HepG2 (cell line): Measurements from ENCODE around the gene UNC5C. TPM values are rescaled to one million over a fixed set of nuclear protein-coding genes. Genes with fewer than 3 reads are reported as not detected.

ENCODE experiments used
- ATAC-seq: fragments of 200-7000 bp; cut with Tn5 transposase; 3 replicates; pipeline ENCODE4 v1.9.1; 2020; ENCODE audit warnings: mild to moderate bottlenecking, moderate library complexity
- BruUV-seq: library from RNA; stranded (reverse); fragments of 400-500 nt; replicated peaks from 2 replicates; lab custom pipeline; 2021; lab: Mats Ljungman, UMichigan
- CTCF ChIA-PET: fragments of 300-600 bp; formaldehyde crosslinking; extraction: SDS; loops from one replicate; lab custom pipeline; 2021; ENCODE audit warnings: low total read pairs, inconsistent platforms, low intra/inter-chr PET ratio; lab: Yijun Ruan, JAX
- POLR2A ChIA-PET: fragments of 350-600 bp; sonication (Branson Sonifier 250); formaldehyde crosslinking; loops from one replicate; lab custom pipeline; 2020; ENCODE audit warnings: antibody characterized with exemption, inconsistent platforms; lab: Yijun Ruan, JAX
- DNase-seq: peaks from one replicate; pipeline ENCODE4 v3.0.0-alpha.2; 2015; ENCODE audit warnings: low spot score
- FAIRE-seq: peaks from 3 replicates; lab custom pipeline; 2011; peaks lifted over from hg19 to GRCh38; lab: Jason Lieb, UNC
- H2AFZ ChIP-seq: one replicate; pipeline ENCODE4 v1.6.1; 2011; ENCODE audit warnings: low read length, inconsistent platforms
- H3K27ac ChIP-seq: fragments of 300-600 bp; 3 replicates; pipeline ENCODE4 v1.8.0; 2011; ENCODE audit warnings: mixed run types, mild to moderate bottlenecking, mixed read lengths, low read length, inconsistent platforms; ENCODE audit not compliant: insufficient read depth; ENCODE audit errors: extremely low read length
- H3K27me3 ChIP-seq, 2 experiments: fragments of 200-600 bp in 1 of 2; 2 replicates in 1 of 2; 3 replicates in 1 of 2; pipeline versions ENCODE4 v1.6.0 to v1.8.0; 2011; ENCODE audit warnings: low read length in 2 of 2, mild to moderate bottlenecking in 2 of 2, moderate library complexity in 2 of 2, inconsistent platforms in 1 of 2; ENCODE audit not compliant: insufficient read depth in 2 of 2, control insufficient read depth in 1 of 2
- H3K36me3 ChIP-seq, 2 experiments: fragments of 200-600 bp in 1 of 2; replicated peaks in 1 of 2; 2 replicates in 1 of 2; 3 replicates in 1 of 2; pipeline versions ENCODE4 v1.5.1 to v1.8.0; 2011; ENCODE audit warnings: low read length in 2 of 2, inconsistent platforms in 1 of 2; ENCODE audit not compliant: insufficient read depth in 2 of 2, control insufficient read depth in 1 of 2
- H3K4me1 ChIP-seq: 2 replicates; pipeline ENCODE4 v1.5.1; 2012; ENCODE audit warnings: low read length, inconsistent platforms; ENCODE audit not compliant: insufficient read depth
- H3K4me2 ChIP-seq: 2 replicates; pipeline ENCODE4 v1.6.0; 2011; ENCODE audit warnings: low read depth, low read length, inconsistent platforms
- H3K4me3 ChIP-seq, 3 experiments: fragments of 200-600 bp in 1 of 3; sonication (generic), shearing (Covaris generic) in 1 of 3; replicated peaks in 1 of 3; 2 replicates each; pipeline ENCODE4 v1.5.1; 2011 to 2016; ENCODE audit warnings: low read length in 3 of 3, inconsistent platforms in 2 of 3, low read depth in 2 of 3, mild to moderate bottlenecking in 2 of 3, control low read depth in 1 of 3, mixed read lengths in 1 of 3; ENCODE audit not compliant: insufficient read depth in 1 of 3
- H3K79me2 ChIP-seq: one replicate; pipeline ENCODE4 v1.6.1; 2011; ENCODE audit warnings: low read length, inconsistent platforms; ENCODE audit not compliant: insufficient read depth
- H3K9ac ChIP-seq: 2 replicates; pipeline ENCODE4 v1.6.0; 2011; ENCODE audit warnings: mild to moderate bottlenecking, low read depth, low read length, inconsistent platforms; ENCODE audit not compliant: insufficient read depth
- H3K9me3 ChIP-seq: 2 replicates; pipeline ENCODE4 v1.5.1; 2012; ENCODE audit warnings: mild to moderate bottlenecking, low read length
- H4K20me1 ChIP-seq: 2 replicates; pipeline ENCODE4 v1.6.0; 2011; ENCODE audit warnings: inconsistent platforms, mild to moderate bottlenecking, low read length, moderate library complexity; ENCODE audit not compliant: insufficient read depth
- CEBPG ChIP-seq: IDR thresholded peaks from 2 replicates; pipeline ENCODE4 v1.6.1; 2016
- CENPX ChIP-seq: sonication (generic); formaldehyde crosslinking; IDR thresholded peaks from 2 replicates; pipeline ENCODE4 v1.9.0; 2021; ENCODE audit warnings: mild to moderate bottlenecking, missing genetic modification reagents, moderate library complexity
- ESRRA ChIP-seq: sonication (generic); formaldehyde crosslinking; IDR thresholded peaks from 2 replicates; pipeline ENCODE4 v1.5.1; 2020; ENCODE audit warnings: mild to moderate bottlenecking, low read depth, missing genetic modification reagents
- FOXP1 ChIP-seq, 2 experiments: fragments of 450-650 bp in 1 of 2; IDR thresholded peaks; 2 replicates each; pipeline ENCODE4 v1.6.1; 2017 to 2018; ENCODE audit warnings: antibody characterized with exemption in 1 of 2
- MYC ChIP-seq: sonication (generic); formaldehyde crosslinking; IDR thresholded peaks from 2 replicates; pipeline ENCODE4 v1.9.0; 2021; ENCODE audit warnings: missing genetic modification reagents, borderline replicate concordance
- RCOR2 ChIP-seq: IDR thresholded peaks from 2 replicates; pipeline ENCODE4 v1.6.1; 2016; ENCODE audit warnings: missing biosample characterization, missing genetic modification reagents
- TMF1 ChIP-seq: sonication (generic); formaldehyde crosslinking; IDR thresholded peaks from 2 replicates; pipeline ENCODE4 v1.8.1; 2022; ENCODE audit warnings: low read depth, missing genetic modification reagents
- WIZ ChIP-seq: sonication (generic); formaldehyde crosslinking; IDR thresholded peaks from 2 replicates; pipeline ENCODE4 v1.5.1; 2020; ENCODE audit warnings: mild to moderate bottlenecking, missing genetic modification reagents
- ZFP62 ChIP-seq: sonication (generic); formaldehyde crosslinking; IDR thresholded peaks from 2 replicates; pipeline ENCODE4 v1.4.0; 2020; ENCODE audit warnings: missing genetic modification reagents
- ZNF234 ChIP-seq: sonication (generic); formaldehyde crosslinking; conservative IDR thresholded peaks from 2 replicates; pipeline ENCODE4 v1.5.1; 2020; ENCODE audit warnings: mild to moderate bottlenecking, missing genetic modification reagents
- ZNF235 ChIP-seq: sonication (generic); formaldehyde crosslinking; IDR thresholded peaks from 2 replicates; pipeline ENCODE4 v1.8.1; 2023; ENCODE audit warnings: mild to moderate bottlenecking, missing genetic modification reagents, borderline replicate concordance
- ZSCAN21 ChIP-seq: sonication (generic); formaldehyde crosslinking; IDR thresholded peaks from 2 replicates; pipeline ENCODE4 v1.8.0; 2022; ENCODE audit warnings: mild to moderate bottlenecking, missing genetic modification reagents, moderate library complexity, borderline replicate concordance
- WGBS: methylation state at CpG from one replicate; pipeline ENCODE4 v1.1.6; 2017; ENCODE audit warnings: low lambda C conversion rate; 5-methylcytosine and 5-hydroxymethylcytosine counted together
- in situ Hi-C: cut with HindIII; loops from 2 replicates; pipeline ENCODE4 v1.10.0; 2017; ENCODE audit warnings: low pct_unique_long_range_greater_than_20kb; ENCODE audit not compliant: extremely low pct_ligation_motif_present
- intact Hi-C: fragments of 100-400 bp; cut with micrococcal nuclease; formaldehyde crosslinking; loops from one replicate; pipeline ENCODE4 v1.10.0; 2022; ENCODE audit not compliant: unreplicated experiment
- polyA plus RNA-seq, 8 experiments: library from polyadenylated mRNA; depleted of rRNA in 3 of 8; stranded (reverse) in 7 of 8; unstranded in 1 of 8; fragments of >200 nt; fragmentation: Illumina TruSeq in 4 of 8; extraction: Trizol in 4 of 8; gene quantifications; 2 replicates each; pipeline versions ENCODE4 v1.2.1 to v1.2.3, GENCODE V29; 2011 to 2016; ENCODE audit warnings: low read depth in 4 of 8, missing spikeins in 1 of 8, mixed read lengths in 1 of 8; ENCODE audit not compliant: insufficient read depth in 1 of 8
- total RNA-seq, 5 experiments: library from RNA; depleted of rRNA; stranded (reverse); fragments of >200 nt; fragmentation: Illumina TruSeq; extraction: Trizol; gene quantifications; 2 replicates each; pipeline ENCODE4 v1.2.3, GENCODE V29; 2016; ENCODE audit warnings: low read depth in 1 of 5
- TF ChIP-seq, protein P1 (sequence below), 2 experiments: sonication (generic) in 1 of 2; formaldehyde crosslinking in 1 of 2; IDR thresholded peaks; 2 replicates each; pipeline versions ENCODE4 v1.4.0 to v1.6.1; 2018 to 2020; ENCODE audit warnings: missing genetic modification reagents in 2 of 2, borderline replicate concordance in 1 of 2, low read depth in 1 of 2, mild to moderate bottlenecking in 1 of 2, missing biosample characterization in 1 of 2
- TF ChIP-seq, protein P2 (sequence below): sonication (generic); formaldehyde crosslinking; IDR thresholded peaks from 2 replicates; pipeline ENCODE4 v1.5.0; 2020; ENCODE audit warnings: mild to moderate bottlenecking, missing genetic modification reagents

UNC5C gene
- total and polyA plus RNA-seq, 2 of the 13 experiments (the other 11 are each of a cell fraction or from before 2014, with no cell fraction given) = not detected

- no peak overlapping the region for H3K27ac ChIP-seq
- in situ Hi-C loops (no loop called here), intact Hi-C loops (no loop called here)
- ChIA-PET POLR2A (no interaction called here), CTCF (no interaction called here)
- H3K4me2 ChIP-seq = no peak overlapping the region
- H3K4me3 ChIP-seq = no peak overlapping the region
- FAIRE-seq = no peak
- no peak overlapping the region for H2AFZ ChIP-seq
- H3K27me3 ChIP-seq = peaks cover 0 to 1% of the 10 kb centered on the region in 2 experiments; a peak in 1 of 5 replicates
- no peaks in the 10 kb centered on the region for H3K9me3 ChIP-seq
- no peak for ATAC-seq
- TF ChIP-seq CENPX (CRISPR knock-in tag) (no peak), ZSCAN21 (CRISPR knock-in tag) (no peak)
- TF ChIP-seq, all 625 proteins: peak for 0
- Histone ChIP-seq H3K79me2 (no peaks in the 10 kb centered on the region), H3K9ac (no peak overlapping the region), H3K4me1 (no peaks in the 10 kb centered on the region), H4K20me1 (no peaks in the 10 kb centered on the region), H3K36me3 (no peaks in the 10 kb centered on the region)
- no TSS peak for BruUV-seq
- WGBS = 17% methylated on average over 4 of the region's 4 CpGs
- no peak for DNase-seq
Observed at GRCh38 chr4:95381843-95382580, 166.8 kb downstream of the UNC5C start.

DNA sequence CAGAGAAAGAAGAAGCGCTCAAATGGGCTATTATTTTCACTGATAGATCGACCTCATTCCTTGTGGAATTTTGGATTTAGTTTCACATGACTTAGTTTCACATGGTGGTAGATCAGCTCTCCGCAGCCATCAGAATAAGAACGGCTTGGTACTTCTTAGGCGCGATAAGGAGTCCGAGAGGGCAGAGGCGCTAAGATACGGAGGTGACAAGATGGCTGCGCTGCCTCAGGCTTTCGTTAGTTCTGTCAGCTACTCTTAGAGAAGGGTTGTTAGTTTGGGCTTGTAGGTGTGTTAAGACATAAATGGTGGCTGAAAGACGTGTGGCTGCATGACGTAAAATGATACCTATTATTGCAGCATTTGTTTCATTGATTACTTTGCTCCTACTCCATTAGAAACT, 169.1 kb downstream of the UNC5C start:
- Histone ChIP-seq H4K20me1 (no peaks in the 10 kb centered on the region), H3K9ac (no peak overlapping the region), H3K27ac (no peak overlapping the region), H3K4me3 (no peak overlapping the region), H2AFZ (no peak overlapping the region), H3K79me2 (no peaks in the 10 kb centered on the region), H3K4me2 (no peak overlapping the region), H3K4me1 (no peaks in the 10 kb centered on the region), H3K36me3 (no peaks in the 10 kb centered on the region), H3K27me3 (peaks cover 0 to 1% of the 10 kb centered on the region in 2 experiments; a peak in 1 of 5 replicates), H3K9me3 (no peaks in the 10 kb centered on the region)
- no peak for FAIRE-seq
- ATAC-seq = no peak
- no TSS peak for BruUV-seq
- ChIA-PET CTCF (no interaction called here), POLR2A (no interaction called here)
- intact Hi-C loops (no loop called here), in situ Hi-C loops (no loop called here)
- WGBS = 54% methylated on average over 13 of the region's 13 CpGs
- no peak for DNase-seq
- TF ChIP-seq ZNF234 = no peak
- no peak for TF ChIP-seq CEBPG (CRISPR knock-in tag)
- TF ChIP-seq, protein P1, sequence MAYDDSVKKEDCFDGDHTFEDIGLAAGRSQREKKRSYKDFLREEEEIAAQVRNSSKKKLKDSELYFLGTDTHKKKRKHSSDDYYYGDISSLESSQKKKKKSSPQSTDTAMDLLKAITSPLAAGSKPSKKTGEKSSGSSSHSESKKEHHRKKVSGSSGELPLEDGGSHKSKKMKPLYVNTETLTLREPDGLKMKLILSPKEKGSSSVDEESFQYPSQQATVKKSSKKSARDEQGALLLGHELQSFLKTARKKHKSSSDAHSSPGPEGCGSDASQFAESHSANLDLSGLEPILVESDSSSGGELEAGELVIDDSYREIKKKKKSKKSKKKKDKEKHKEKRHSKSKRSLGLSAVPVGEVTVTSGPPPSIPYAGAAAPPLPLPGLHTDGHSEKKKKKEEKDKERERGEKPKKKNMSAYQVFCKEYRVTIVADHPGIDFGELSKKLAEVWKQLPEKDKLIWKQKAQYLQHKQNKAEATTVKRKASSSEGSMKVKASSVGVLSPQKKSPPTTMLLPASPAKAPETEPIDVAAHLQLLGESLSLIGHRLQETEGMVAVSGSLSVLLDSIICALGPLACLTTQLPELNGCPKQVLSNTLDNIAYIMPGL (CRISPR knock-in tag; IDR thresholded peaks at IDR 0.05; ENCODE audit: borderline replicate concordance in 1 of 2, low read depth in 1 of 2) = no peak
- TF ChIP-seq MYC (CRISPR knock-in tag) = no peak
- no peak for TF ChIP-seq ESRRA
- no peak for TF ChIP-seq WIZ
- TF ChIP-seq ZFP62 (CRISPR knock-in tag) = no peak
- TF ChIP-seq, protein P2, sequence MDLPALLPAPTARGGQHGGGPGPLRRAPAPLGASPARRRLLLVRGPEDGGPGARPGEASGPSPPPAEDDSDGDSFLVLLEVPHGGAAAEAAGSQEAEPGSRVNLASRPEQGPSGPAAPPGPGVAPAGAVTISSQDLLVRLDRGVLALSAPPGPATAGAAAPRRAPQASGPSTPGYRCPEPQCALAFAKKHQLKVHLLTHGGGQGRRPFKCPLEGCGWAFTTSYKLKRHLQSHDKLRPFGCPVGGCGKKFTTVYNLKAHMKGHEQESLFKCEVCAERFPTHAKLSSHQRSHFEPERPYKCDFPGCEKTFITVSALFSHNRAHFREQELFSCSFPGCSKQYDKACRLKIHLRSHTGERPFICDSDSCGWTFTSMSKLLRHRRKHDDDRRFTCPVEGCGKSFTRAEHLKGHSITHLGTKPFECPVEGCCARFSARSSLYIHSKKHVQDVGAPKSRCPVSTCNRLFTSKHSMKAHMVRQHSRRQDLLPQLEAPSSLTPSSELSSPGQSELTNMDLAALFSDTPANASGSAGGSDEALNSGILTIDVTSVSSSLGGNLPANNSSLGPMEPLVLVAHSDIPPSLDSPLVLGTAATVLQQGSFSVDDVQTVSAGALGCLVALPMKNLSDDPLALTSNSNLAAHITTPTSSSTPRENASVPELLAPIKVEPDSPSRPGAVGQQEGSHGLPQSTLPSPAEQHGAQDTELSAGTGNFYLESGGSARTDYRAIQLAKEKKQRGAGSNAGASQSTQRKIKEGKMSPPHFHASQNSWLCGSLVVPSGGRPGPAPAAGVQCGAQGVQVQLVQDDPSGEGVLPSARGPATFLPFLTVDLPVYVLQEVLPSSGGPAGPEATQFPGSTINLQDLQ (CRISPR knock-in tag) = no peak
- TF ChIP-seq TMF1 (CRISPR knock-in tag) = no peak
- TF ChIP-seq RCOR2 (CRISPR knock-in tag) = no peak
- TF ChIP-seq ZNF235 (CRISPR knock-in tag) = no peak
- no peak for TF ChIP-seq FOXP1 (IDR thresholded peaks at IDR 0.05)
- no peak for TF ChIP-seq FOXP1 (CRISPR knock-in tag; IDR thresholded peaks at IDR 0.05)
